CD14-positive monocyte (primary cell): Measurements from ENCODE around the gene CAMK1. TPM values are rescaled to one million over a fixed set of nuclear protein-coding genes. Genes with fewer than 3 reads are reported as not detected.

Experiments
- DNase-seq, 3 donors: peaks; one replicate each; pipeline ENCODE4 v3.0.0-alpha.2; 2011 to 2022
- H2AFZ ChIP-seq: 2 replicates; pipeline ENCODE4 v1.6.0; 2012; ENCODE audit warnings: mild to moderate bottlenecking, low read depth, low read length, inconsistent platforms; ENCODE audit not compliant: insufficient read depth, poor library complexity, severe bottlenecking
- H3K27ac ChIP-seq, 2 donors: 1 replicate in 1 of 2; 2 replicates in 1 of 2; pipeline ENCODE4 v1.5.1; 2012 to 2013; ENCODE audit warnings: low read length in 2 of 2, control low read depth in 1 of 2, inconsistent platforms in 1 of 2, low read depth in 1 of 2, mild to moderate bottlenecking in 1 of 2
- H3K27me3 ChIP-seq, 2 donors: one replicate each; pipeline versions ENCODE4 v1.6.0 to v1.6.1; 2011 to 2013; ENCODE audit warnings: low read length in 2 of 2; ENCODE audit not compliant: control insufficient read depth in 2 of 2, insufficient read depth in 2 of 2
- H3K36me3 ChIP-seq, 2 donors: replicated peaks in 1 of 2; 1 replicate in 1 of 2; 2 replicates in 1 of 2; pipeline versions ENCODE4 v1.5.1 to v1.6.1; 2012 to 2013; ENCODE audit warnings: low read length in 2 of 2, control low read depth in 1 of 2, inconsistent platforms in 1 of 2, mild to moderate bottlenecking in 1 of 2; ENCODE audit not compliant: insufficient read depth in 2 of 2, control insufficient read depth in 1 of 2
- H3K4me1 ChIP-seq, 2 donors: 1 replicate in 1 of 2; 2 replicates in 1 of 2; pipeline versions ENCODE4 v1.5.1 to v1.6.1; 2012 to 2013; ENCODE audit warnings: low read length in 2 of 2, control low read depth in 1 of 2, inconsistent platforms in 1 of 2, mild to moderate bottlenecking in 1 of 2, moderate library complexity in 1 of 2; ENCODE audit not compliant: insufficient read depth in 2 of 2, control insufficient read depth in 1 of 2
- H3K4me2 ChIP-seq: replicated peaks from 2 replicates; pipeline ENCODE3; 2012; ENCODE audit warnings: low read length, moderate library complexity, mild to moderate bottlenecking; ENCODE audit not compliant: poor library complexity, severe bottlenecking; ENCODE audit errors: extremely low read depth
- H3K4me3 ChIP-seq, 3 experiments: fragments of 200-600 bp in 1 of 3; sonication (generic) in 1 of 3; replicated peaks in 1 of 3; 1 replicate in 2 of 3; 2 replicates in 1 of 3; pipeline ENCODE4 v1.5.1; 2011 to 2013; ENCODE audit warnings: low read length in 3 of 3, mild to moderate bottlenecking in 3 of 3, control low read depth in 2 of 3, low read depth in 2 of 3, inconsistent platforms in 1 of 3, moderate library complexity in 1 of 3
- H3K79me2 ChIP-seq: 2 replicates; pipeline ENCODE4 v1.6.0; 2012; ENCODE audit warnings: mild to moderate bottlenecking, control low read depth, inconsistent platforms, low read length, moderate library complexity; ENCODE audit not compliant: insufficient read depth
- H3K9ac ChIP-seq: 2 replicates; pipeline ENCODE4 v1.6.0; 2017; ENCODE audit warnings: low read length, mild to moderate bottlenecking; ENCODE audit not compliant: insufficient read depth, poor library complexity, severe bottlenecking
- H3K9me3 ChIP-seq, 2 donors: replicated peaks in 1 of 2; 1 replicate in 1 of 2; 2 replicates in 1 of 2; pipeline versions ENCODE4 v1.5.1 to v1.6.1; 2012 to 2013; ENCODE audit warnings: low read length in 2 of 2, control low read depth in 1 of 2; ENCODE audit not compliant: control insufficient read depth in 1 of 2, insufficient read depth in 1 of 2
- H4K20me1 ChIP-seq: 2 replicates; pipeline ENCODE4 v1.6.0; 2012; ENCODE audit warnings: mild to moderate bottlenecking, low read length, control low read depth, moderate library complexity; ENCODE audit not compliant: insufficient read depth
- H3K27ac Mint-ChIP-seq, 7 donors: one replicate each; pipeline ENCODE4 v1.8.0; 2020; ENCODE audit warnings: mild to moderate bottlenecking in 7 of 7, mixed read lengths in 7 of 7, moderate library complexity in 6 of 7, inconsistent platforms in 2 of 7
- H3K27me3 Mint-ChIP-seq, 3 donors: one replicate each; pipeline ENCODE4 v1.8.0; 2021 to 2022; ENCODE audit warnings: low read depth in 3 of 3, mild to moderate bottlenecking in 3 of 3, mixed read lengths in 3 of 3, moderate library complexity in 3 of 3, inconsistent platforms in 1 of 3
- H3K36me3 Mint-ChIP-seq, 2 donors: one replicate each; pipeline ENCODE4 v1.8.0; 2020; ENCODE audit warnings: mixed read lengths in 2 of 2, inconsistent platforms in 1 of 2, mild to moderate bottlenecking in 1 of 2
- H3K4me1 Mint-ChIP-seq: one replicate; pipeline ENCODE4 v1.8.0; 2020; ENCODE audit warnings: mild to moderate bottlenecking, mixed read lengths
- H3K4me3 Mint-ChIP-seq, 2 donors: one replicate each; pipeline ENCODE4 v1.8.0; 2020; ENCODE audit warnings: mild to moderate bottlenecking in 2 of 2, mixed read lengths in 2 of 2, moderate library complexity in 1 of 2
- H3K9me3 Mint-ChIP-seq, 7 donors: one replicate each; pipeline ENCODE4 v1.8.0; 2020 to 2022; ENCODE audit warnings: mixed read lengths in 7 of 7, mild to moderate bottlenecking in 6 of 7, moderate library complexity in 6 of 7, inconsistent platforms in 2 of 7
- WGBS: methylation state at CpG from one replicate; pipeline ENCODE4 v1.1.5; 2013; ENCODE audit warnings: missing lambda C conversion rate; ENCODE audit not compliant: insufficient coverage; 5-methylcytosine and 5-hydroxymethylcytosine counted together
- intact Hi-C, 2 donors: fragments of 100-400 bp; cut with micrococcal nuclease; formaldehyde crosslinking; loops; one replicate each; pipeline versions ENCODE4 v1.15.0 to v1.15.1; 2023
- polyA plus RNA-seq, 3 donors: library from polyadenylated mRNA; depleted of rRNA in 1 of 3; unstranded in 2 of 3; stranded (reverse) in 1 of 3; fragments of 300-500 nt in 2 of 3; fragments of >200 nt in 1 of 3; fragmentation: Illumina TruSeq in 2 of 3; gene quantifications; 1 replicate in 2 of 3; 2 replicates in 1 of 3; pipeline ENCODE4 v1.2.3, GENCODE V29; 2012 to 2021
- TF ChIP-seq, protein P1 (sequence below): fragments of 200-600 bp; IDR thresholded peaks from one replicate; pipeline ENCODE4 v1.8.0; 2022; ENCODE audit warnings: antibody characterized with exemption, mild to moderate bottlenecking

The CAMK1 gene
- polyA plus RNA-seq, 3 donors: 106 to 137 (median 118) TPM

- no peaks in the 10 kb centered on the region for H3K9me3 ChIP-seq
- H3K27ac ChIP-seq: peak overlapping the region in 1 of 2 donors; percentile 39
- no peaks in the 10 kb centered on the region for H3K27me3 ChIP-seq
- intact Hi-C loops: loop anchor here in 1 of 2 donors (10.0 kb wide), 2 partner anchors 47 to 153 kb away; partner anchors contain the start of genes MTMR14 and RPUSD3
- H3K36me3 Mint-ChIP-seq: peaks cover 45 to 74% of the 10 kb centered on the region in 2 donors
- no peak overlapping the region for H3K4me3 ChIP-seq
- H3K4me3 Mint-ChIP-seq: no peak overlapping the region
- H2AFZ ChIP-seq: no peak overlapping the region
- peaks cover 0 to 3% (median 0%) of the 10 kb centered on the region in 7 donors for H3K9me3 Mint-ChIP-seq
- H3K27ac Mint-ChIP-seq: peak overlapping the region in 5 of 7 donors; percentile 38 to 76 (median 43)
- H3K36me3 ChIP-seq: peaks cover 48 to 68% of the 10 kb centered on the region in 2 donors
- H3K4me2 ChIP-seq: no peak overlapping the region
- H3K9ac ChIP-seq: no peak overlapping the region
- H3K27me3 Mint-ChIP-seq: peaks cover 0 to 1% (median 0%) of the 10 kb centered on the region in 3 donors
- H3K4me1 Mint-ChIP-seq: peaks cover 22% of the 10 kb centered on the region
- H3K79me2 ChIP-seq: peaks cover 89% of the 10 kb centered on the region
- H3K4me1 ChIP-seq: peaks cover 23 to 26% of the 10 kb centered on the region in 2 donors
- no peak for DNase-seq
- 100% methylated on average over 5 of the region's 12 CpGs for WGBS
- H4K20me1 ChIP-seq: peaks cover 90% of the 10 kb centered on the region
- TF ChIP-seq, protein P1, sequence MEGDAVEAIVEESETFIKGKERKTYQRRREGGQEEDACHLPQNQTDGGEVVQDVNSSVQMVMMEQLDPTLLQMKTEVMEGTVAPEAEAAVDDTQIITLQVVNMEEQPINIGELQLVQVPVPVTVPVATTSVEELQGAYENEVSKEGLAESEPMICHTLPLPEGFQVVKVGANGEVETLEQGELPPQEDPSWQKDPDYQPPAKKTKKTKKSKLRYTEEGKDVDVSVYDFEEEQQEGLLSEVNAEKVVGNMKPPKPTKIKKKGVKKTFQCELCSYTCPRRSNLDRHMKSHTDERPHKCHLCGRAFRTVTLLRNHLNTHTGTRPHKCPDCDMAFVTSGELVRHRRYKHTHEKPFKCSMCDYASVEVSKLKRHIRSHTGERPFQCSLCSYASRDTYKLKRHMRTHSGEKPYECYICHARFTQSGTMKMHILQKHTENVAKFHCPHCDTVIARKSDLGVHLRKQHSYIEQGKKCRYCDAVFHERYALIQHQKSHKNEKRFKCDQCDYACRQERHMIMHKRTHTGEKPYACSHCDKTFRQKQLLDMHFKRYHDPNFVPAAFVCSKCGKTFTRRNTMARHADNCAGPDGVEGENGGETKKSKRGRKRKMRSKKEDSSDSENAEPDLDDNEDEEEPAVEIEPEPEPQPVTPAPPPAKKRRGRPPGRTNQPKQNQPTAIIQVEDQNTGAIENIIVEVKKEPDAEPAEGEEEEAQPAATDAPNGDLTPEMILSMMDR: no peak
Measured at GRCh38 chr3:9797196-9797945, 27.6 kb upstream of the CAMK1 start.

DNA sequence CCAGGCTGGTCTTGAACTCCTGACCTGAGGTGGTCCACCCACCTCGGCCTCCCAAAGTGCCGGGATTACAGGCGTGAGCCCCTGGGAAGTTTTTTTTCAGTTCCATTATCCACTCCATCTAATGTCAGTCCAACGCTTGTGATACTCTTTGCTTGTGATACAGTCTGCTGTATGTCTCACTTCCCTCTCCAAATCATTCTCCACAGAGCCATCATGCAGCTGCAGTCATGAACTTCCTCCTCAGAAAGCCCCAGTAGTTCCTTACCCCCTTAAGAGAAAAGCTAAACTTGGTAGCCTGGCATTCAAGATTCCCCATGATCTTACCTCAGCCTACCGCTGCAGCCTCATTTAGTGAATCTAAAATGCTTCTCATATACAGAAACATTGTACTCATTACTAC, 25.5 kb upstream of the CAMK1 start:
- peak; percentile 36 to 77 (median 42) for DNase-seq

More for the DNA sequence above, 25.5 kb upstream of the CAMK1 start:
- Histone ChIP-seq H3K4me3 (peak overlapping the region in 1 of 3 experiments; percentile 9), H3K4me1 (peaks cover 39 to 42% of the 10 kb centered on the region in 2 donors), H4K20me1 (peaks cover 70% of the 10 kb centered on the region), H3K27me3 (no peaks in the 10 kb centered on the region), H3K27ac (peak overlapping the region; percentile 50 to 97), H2AFZ (no peak overlapping the region), H3K79me2 (peaks cover 95% of the 10 kb centered on the region), H3K9me3 (no peaks in the 10 kb centered on the region), H3K36me3 (peaks cover 37 to 56% of the 10 kb centered on the region in 2 donors), H3K4me2 (peak overlapping the region; percentile 86), H3K9ac (no peak overlapping the region)
- WGBS: 0% methylated on average over 1 of the region's 5 CpGs
- TF ChIP-seq, protein P1: no peak
- peaks cover 0 to 1% (median 0%) of the 10 kb centered on the region in 3 donors for H3K27me3 Mint-ChIP-seq
- H3K4me3 Mint-ChIP-seq: peak overlapping the region; percentile 57 to 99
- H3K4me1 Mint-ChIP-seq: peaks cover 35% of the 10 kb centered on the region
- intact Hi-C loops: loop anchor here in 1 of 2 donors (10.0 kb wide), 2 partner anchors 50 to 150 kb away; partner anchors contain the start of genes MTMR14 and RPUSD3
- H3K36me3 Mint-ChIP-seq: peaks cover 31 to 58% of the 10 kb centered on the region in 2 donors
- H3K27ac Mint-ChIP-seq: peak overlapping the region; percentile 55 to 100 (median 97)
- H3K9me3 Mint-ChIP-seq: peaks cover 0 to 3% (median 0%) of the 10 kb centered on the region in 7 donors
